K562 (cell line): ENCODE results near the gene CEP43. TPM values are rescaled to one million over a fixed set of nuclear protein-coding genes. Genes with fewer than 3 reads are reported as not detected.

Source experiments
- ATAC-seq: fragments of 200-7000 bp; cut with Tn5 transposase; 3 replicates; pipeline ENCODE4 v1.9.1; 2020; ENCODE audit warnings: moderate library complexity
- BruUV-seq: library from RNA; stranded (reverse); fragments of 400-500 nt; replicated peaks from 2 replicates; lab custom pipeline; 2021; lab: Mats Ljungman, UMichigan
- CTCF ChIA-PET: fragments of 300-600 bp; formaldehyde crosslinking; extraction: SDS; loops from one replicate; lab custom pipeline; 2021; ENCODE audit warnings: low intra/inter-chr PET ratio; lab: Yijun Ruan, JAX
- POLR2A ChIA-PET: fragments of 300-600, 350-650 bp; sonication (Branson Sonifier 250); formaldehyde crosslinking; extraction: SDS; loops from one replicate; lab custom pipeline; 2021; ENCODE audit warnings: antibody characterized with exemption, inconsistent platforms; lab: Yijun Ruan, JAX
- DNase-seq, 4 experiments: peaks; one replicate each; pipeline versions ENCODE4 v3.0.0 to v3.0.0-alpha.2; 2011 to 2018; ENCODE audit warnings: low spot score in 3 of 4, mixed read lengths in 3 of 4; ENCODE audit errors: extremely low read depth in 1 of 4
- FAIRE-seq: peaks from 2 replicates; lab custom pipeline; 2011; peaks lifted over from hg19 to GRCh38; lab: Jason Lieb, UNC
- H2AFZ ChIP-seq: 2 replicates; pipeline ENCODE4 v1.6.0; 2011; ENCODE audit warnings: low read depth, low read length, control low read depth, inconsistent platforms
- H3K27ac ChIP-seq: fragments of 200-600 bp; 3 replicates; pipeline ENCODE4 v1.8.0; 2011; ENCODE audit warnings: low read depth, mild to moderate bottlenecking, control low read depth, inconsistent platforms, low read length, moderate library complexity, mixed read lengths; ENCODE audit errors: extremely low read depth
- H3K27me3 ChIP-seq, 2 experiments: fragments of 300-600 bp in 1 of 2; 2 replicates in 1 of 2; 3 replicates in 1 of 2; pipeline versions ENCODE4 v1.6.0 to v1.8.0; 2011; ENCODE audit warnings: inconsistent platforms in 2 of 2, low read length in 2 of 2, mild to moderate bottlenecking in 1 of 2, mixed read lengths in 1 of 2, moderate library complexity in 1 of 2; ENCODE audit not compliant: control insufficient read depth in 2 of 2, insufficient read depth in 2 of 2
- H3K36me3 ChIP-seq: fragments of 300-600 bp; 3 replicates; pipeline ENCODE4 v1.8.0; 2011; ENCODE audit warnings: mild to moderate bottlenecking, low read length, inconsistent platforms; ENCODE audit not compliant: control insufficient read depth, insufficient read depth
- H3K4me1 ChIP-seq, 2 experiments: fragments of 200-600 bp in 1 of 2; replicated peaks in 1 of 2; 2 replicates in 1 of 2; 3 replicates in 1 of 2; pipeline versions ENCODE4 v1.5.1 to v1.8.0; 2011; ENCODE audit warnings: inconsistent platforms in 2 of 2, low read length in 2 of 2, mild to moderate bottlenecking in 1 of 2, mixed read lengths in 1 of 2, moderate library complexity in 1 of 2; ENCODE audit not compliant: control insufficient read depth in 2 of 2, insufficient read depth in 2 of 2
- H3K4me2 ChIP-seq: 2 replicates; pipeline ENCODE4 v1.6.1; 2011; ENCODE audit warnings: low read length, control low read depth, inconsistent platforms, mixed read lengths; ENCODE audit not compliant: insufficient read depth
- H3K4me3 ChIP-seq: fragments of 200-600 bp; sonication (generic), shearing (Covaris generic); 2 replicates; pipeline ENCODE4 v1.5.1; 2016; ENCODE audit warnings: control low read depth, inconsistent platforms
- H3K79me2 ChIP-seq: fragments of 200-600 bp; 3 replicates; pipeline ENCODE4 v1.8.0; 2011; ENCODE audit warnings: low read length, inconsistent platforms; ENCODE audit not compliant: control insufficient read depth, insufficient read depth
- H3K9ac ChIP-seq, 2 experiments: 2 replicates each; pipeline versions ENCODE4 v1.6.0 to v1.6.1; 2011; ENCODE audit warnings: low read depth in 2 of 2, low read length in 2 of 2, control low read depth in 1 of 2, inconsistent platforms in 1 of 2, mild to moderate bottlenecking in 1 of 2, mixed read lengths in 1 of 2; ENCODE audit not compliant: insufficient read depth in 1 of 2
- H3K9me1 ChIP-seq: one replicate; pipeline ENCODE4 v1.6.0; 2011; ENCODE audit warnings: inconsistent platforms, mild to moderate bottlenecking, low read length, moderate library complexity; ENCODE audit not compliant: control insufficient read depth, insufficient read depth
- H3K9me3 ChIP-seq: replicated peaks from 2 replicates; pipeline ENCODE4 v1.5.1; 2011; ENCODE audit warnings: low read depth, low read length, inconsistent platforms; ENCODE audit not compliant: control insufficient read depth, insufficient read depth
- H4K20me1 ChIP-seq: replicated peaks from 2 replicates; pipeline ENCODE4 v1.6.1; 2011; ENCODE audit warnings: low read length, inconsistent platforms, mixed read lengths; ENCODE audit not compliant: control insufficient read depth, insufficient read depth
- ARID2 ChIP-seq: fragments of 450-650 bp; IDR thresholded peaks from 2 replicates; pipeline ENCODE4 v1.6.1; 2017; ENCODE audit warnings: antibody characterized with exemption, mild to moderate bottlenecking
- ATF4 ChIP-seq: fragments of 450-650 bp; formaldehyde crosslinking; IDR thresholded peaks from 2 replicates; pipeline ENCODE4 v1.4.0; 2022; ENCODE audit warnings: mild to moderate bottlenecking, moderate library complexity
- CBFB ChIP-seq: sonication (generic); formaldehyde crosslinking; IDR thresholded peaks from 2 replicates; pipeline ENCODE4 v1.4.0; 2020; ENCODE audit warnings: mild to moderate bottlenecking, missing genetic modification reagents
- EP400 ChIP-seq: fragments of 450-650 bp; IDR thresholded peaks from 2 replicates; pipeline ENCODE4 v1.6.1; 2017; ENCODE audit warnings: antibody characterized with exemption, mild to moderate bottlenecking, moderate library complexity
- HDAC2 ChIP-seq: fragments of 450-650 bp; IDR thresholded peaks from 2 replicates; pipeline ENCODE4 v1.6.1; 2016; ENCODE audit warnings: mild to moderate bottlenecking
- L3MBTL2 ChIP-seq: fragments of 450-650 bp; IDR thresholded peaks from 2 replicates; pipeline ENCODE4 v1.6.1; 2016; ENCODE audit warnings: mild to moderate bottlenecking, moderate library complexity
- SAFB ChIP-seq: fragments of 200-400 bp; formaldehyde crosslinking; IDR thresholded peaks from 2 replicates; pipeline ENCODE4 v1.6.1; 2017; ENCODE audit warnings: low read depth, low read length, borderline replicate concordance
- STAT6 ChIP-seq: sonication (generic); formaldehyde crosslinking; IDR thresholded peaks from 2 replicates; pipeline ENCODE4 v1.8.1; 2023; ENCODE audit warnings: mild to moderate bottlenecking, missing genetic modification reagents
- TAF7 ChIP-seq: fragments of 450-650 bp; IDR thresholded peaks from 2 replicates; pipeline ENCODE4 v1.6.1; 2016; ENCODE audit warnings: missing genetic modification characterization, missing compliant biosample characterization
- ZNF134 ChIP-seq: fragments of 250-450 bp; sonication (Bioruptor Pico); conservative IDR thresholded peaks from 2 replicates; pipeline ENCODE4 v1.4.0; 2020
- ZNF224 ChIP-seq: sonication (generic); formaldehyde crosslinking; IDR thresholded peaks from 2 replicates; pipeline ENCODE4 v1.8.0; 2022; ENCODE audit warnings: mild to moderate bottlenecking, missing genetic modification reagents
- ZNF551 ChIP-seq: fragments of 250-450 bp; sonication (Bioruptor Pico); IDR thresholded peaks from 2 replicates; pipeline ENCODE4 v1.5.0; 2021; ENCODE audit warnings: mild to moderate bottlenecking, moderate library complexity
- ZNF655 ChIP-seq: fragments of 250-450 bp; sonication (Bioruptor Pico); IDR thresholded peaks from 2 replicates; pipeline ENCODE4 v1.5.0; 2021
- in situ Hi-C: fragments of 300-500 bp; cut with MboI; formaldehyde crosslinking; loops from 4 replicates; pipeline ENCODE4 v1.15.0; 2018; ENCODE audit warnings: inconsistent platforms, mixed read lengths
- intact Hi-C: fragments of 100-400 bp; cut with micrococcal nuclease; formaldehyde crosslinking; loops from 2 replicates; pipeline ENCODE4 v1.14.2; 2022
- polyA plus RNA-seq, 8 experiments: library from polyadenylated mRNA; depleted of rRNA in 4 of 8; stranded (reverse) in 5 of 8; unstranded in 3 of 8; fragments of >200 nt; fragmentation: Nextera tagmentation in 2 of 8; fragmentation: Illumina TruSeq in 1 of 8; extraction: Ambion mirVana in 2 of 8; extraction: Trizol in 1 of 8; gene quantifications; 2 replicates each; pipeline versions ENCODE4 v1.2.1 to v1.2.3, GENCODE V29; 2011 to 2014; ENCODE audit warnings: inconsistent platforms in 1 of 8, missing spikeins in 1 of 8
- total RNA-seq, 7 experiments: library from RNA; depleted of rRNA in 6 of 7; stranded (reverse); fragments of >200 nt in 6 of 7; fragmentation: Illumina TruSeq in 2 of 7; extraction: Trizol in 2 of 7; gene quantifications; 2 replicates each; pipeline versions ENCODE4 v1.2.1 to v1.2.3, GENCODE V29; 2011 to 2021; ENCODE audit warnings: low replicate concordance in 1 of 7
- TF ChIP-seq, protein P1 (sequence below): sonication (generic); formaldehyde crosslinking; IDR thresholded peaks from 2 replicates; pipeline ENCODE4 v1.8.0; 2022; ENCODE audit warnings: mild to moderate bottlenecking, low read depth, missing genetic modification reagents

Gene CEP43
- total and polyA plus RNA-seq, 9 of the 15 experiments (the other 6 are each of a cell fraction or from before 2014, with no cell fraction given) = 15.2 to 55.7 (median 47.4) TPM

- peaks cover 10% of the 10 kb centered on the region for H3K9me3 ChIP-seq
- no peak for TF ChIP-seq CBFB (CRISPR knock-in tag)
- no peak for TF ChIP-seq SAFB
- no peak for TF ChIP-seq ZNF224 (CRISPR knock-in tag)
- no peak for TF ChIP-seq ARID2
- TF ChIP-seq ZNF134 (CRISPR knock-in tag) = no peak
- TF ChIP-seq ZNF551 = no peak
- no peak for TF ChIP-seq ZNF655 (CRISPR knock-in tag)
- TF ChIP-seq EP400 = no peak
- TF ChIP-seq, protein P1, sequence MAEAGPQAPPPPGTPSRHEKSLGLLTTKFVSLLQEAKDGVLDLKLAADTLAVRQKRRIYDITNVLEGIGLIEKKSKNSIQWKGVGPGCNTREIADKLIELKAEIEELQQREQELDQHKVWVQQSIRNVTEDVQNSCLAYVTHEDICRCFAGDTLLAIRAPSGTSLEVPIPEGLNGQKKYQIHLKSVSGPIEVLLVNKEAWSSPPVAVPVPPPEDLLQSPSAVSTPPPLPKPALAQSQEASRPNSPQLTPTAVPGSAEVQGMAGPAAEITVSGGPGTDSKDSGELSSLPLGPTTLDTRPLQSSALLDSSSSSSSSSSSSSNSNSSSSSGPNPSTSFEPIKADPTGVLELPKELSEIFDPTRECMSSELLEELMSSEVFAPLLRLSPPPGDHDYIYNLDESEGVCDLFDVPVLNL (CRISPR knock-in tag) = no peak
- TF ChIP-seq STAT6 = no peak
- TF ChIP-seq L3MBTL2 = no peak
- no peak for TF ChIP-seq ATF4 (CRISPR knock-in tag)
- no peak for TF ChIP-seq HDAC2
- no peak for TF ChIP-seq TAF7 (tag)
- CTCF ChIA-PET = no interaction called here
These were observed 29.1 kb upstream of the CEP43 start for GRCh38 chr6:166970091-166970490.

More at GRCh38 chr6:166970091-166970490, 29.1 kb upstream of the CEP43 start:
- no TSS peak for BruUV-seq
- Histone ChIP-seq H3K9ac (no peak overlapping the region), H3K27me3 (no peaks in the 10 kb centered on the region), H4K20me1 (no peaks in the 10 kb centered on the region), H3K4me2 (no peak overlapping the region), H3K36me3 (peaks cover 21% of the 10 kb centered on the region; the same call in 2 of the 3 replicates), H3K4me3 (no peak overlapping the region), H3K4me1 (no peaks in the 10 kb centered on the region), H3K27ac (no peak overlapping the region), H3K79me2 (no peaks in the 10 kb centered on the region), H3K9me1 (no peaks in the 10 kb centered on the region), H2AFZ (no peak overlapping the region)
- no peak for FAIRE-seq
- in situ Hi-C loops = no loop called here
- no peak for ATAC-seq
- no peak for DNase-seq
- intact Hi-C loops = no loop called here
- POLR2A ChIA-PET = no interaction called here
